K562 (cell line): ENCODE data around the gene LRRC74B. TPM values are rescaled to one million over a fixed set of nuclear protein-coding genes. Genes with fewer than 3 reads are reported as not detected.

Source experiments
- BMI1 ChIP-seq: fragments of 150-350 bp; IDR thresholded peaks from 2 replicates; pipeline ENCODE4 v1.6.1; 2014; ENCODE audit warnings: low read length
- FOXK2 ChIP-seq, 2 experiments: fragments of 450-650 bp; IDR thresholded peaks in 1 of 2; conservative IDR thresholded peaks in 1 of 2; 2 replicates each; pipeline ENCODE4 v1.6.1; 2016; ENCODE audit warnings: low read depth in 2 of 2, mild to moderate bottlenecking in 1 of 2
- HEY1 ChIP-seq: fragments of 250-450 bp; sonication (Bioruptor Pico); IDR thresholded peaks from 2 replicates; pipeline ENCODE4 v1.5.0; 2020; ENCODE audit warnings: mild to moderate bottlenecking, moderate library complexity, borderline replicate concordance
- HMBOX1 ChIP-seq: sonication (generic); IDR thresholded peaks from 2 replicates; pipeline ENCODE4 v1.6.1; 2016
- LARP7 ChIP-seq: fragments of 450-650 bp; IDR thresholded peaks from 2 replicates; pipeline ENCODE4 v1.6.1; 2016
- MCM5 ChIP-seq: fragments of 450-650 bp; IDR thresholded peaks from 2 replicates; pipeline ENCODE4 v1.6.1; 2016; ENCODE audit warnings: low read depth
- MLX ChIP-seq, 2 experiments: fragments of 450-650 bp in 1 of 2; sonication (generic) in 1 of 2; formaldehyde crosslinking; conservative IDR thresholded peaks; 2 replicates each; pipeline versions ENCODE4 v1.4.0 to v1.8.1; 2020 to 2022; ENCODE audit warnings: mild to moderate bottlenecking in 1 of 2, missing genetic modification reagents in 1 of 2
- PHF8 ChIP-seq: fragments of 200-600 bp; sonication (generic); IDR thresholded peaks from 2 replicates; pipeline ENCODE4 v1.6.1; 2012; ENCODE audit warnings: mixed run types, mild to moderate bottlenecking, inconsistent platforms, low read length, moderate library complexity, borderline replicate concordance
- PTRF ChIP-seq: fragments of 450-650 bp; IDR thresholded peaks from 2 replicates; pipeline ENCODE4 v1.6.1; 2016; ENCODE audit warnings: mild to moderate bottlenecking, missing genetic modification characterization, missing compliant biosample characterization
- PTTG1 ChIP-seq: fragments of 450-650 bp; IDR thresholded peaks from 2 replicates; pipeline ENCODE4 v1.6.1; 2016; ENCODE audit warnings: low read depth, mild to moderate bottlenecking, missing genetic modification characterization, missing compliant biosample characterization
- RUNX1 ChIP-seq: sonication (generic); IDR thresholded peaks from 2 replicates; pipeline ENCODE4 v1.6.1; 2016; ENCODE audit warnings: antibody characterized with exemption, low read depth
- TCF7 ChIP-seq: sonication (generic); IDR thresholded peaks from 2 replicates; pipeline ENCODE4 v1.6.1; 2016; ENCODE audit warnings: antibody characterized with exemption, borderline replicate concordance
- ZBTB1 ChIP-seq: sonication (generic); formaldehyde crosslinking; IDR thresholded peaks from 2 replicates; pipeline ENCODE4 v1.8.1; 2023; ENCODE audit warnings: missing genetic modification reagents, low read depth, mild to moderate bottlenecking, borderline replicate concordance
- ZC3H4 ChIP-seq: sonication (generic); formaldehyde crosslinking; IDR thresholded peaks from 2 replicates; pipeline ENCODE4 v1.9.0; 2021; ENCODE audit warnings: missing genetic modification reagents, borderline replicate concordance
- ZNF408 ChIP-seq: fragments of 250-450 bp; sonication (Bioruptor Pico); IDR thresholded peaks from 2 replicates; pipeline ENCODE4 v1.4.0; 2020; ENCODE audit warnings: low read depth, mild to moderate bottlenecking, moderate library complexity
- polyA plus RNA-seq, 8 experiments: library from polyadenylated mRNA; depleted of rRNA in 4 of 8; stranded (reverse) in 5 of 8; unstranded in 3 of 8; fragments of >200 nt; fragmentation: Nextera tagmentation in 2 of 8; fragmentation: Illumina TruSeq in 1 of 8; extraction: Ambion mirVana in 2 of 8; extraction: Trizol in 1 of 8; gene quantifications; 2 replicates each; pipeline versions ENCODE4 v1.2.1 to v1.2.3, GENCODE V29; 2011 to 2014; ENCODE audit warnings: inconsistent platforms in 1 of 8, missing spikeins in 1 of 8
- total RNA-seq, 7 experiments: library from RNA; depleted of rRNA in 6 of 7; stranded (reverse); fragments of >200 nt in 6 of 7; fragmentation: Illumina TruSeq in 2 of 7; extraction: Trizol in 2 of 7; gene quantifications; 2 replicates each; pipeline versions ENCODE4 v1.2.1 to v1.2.3, GENCODE V29; 2011 to 2021; ENCODE audit warnings: low replicate concordance in 1 of 7
- TF ChIP-seq, protein P1 (sequence below): sonication (generic); formaldehyde crosslinking; IDR thresholded peaks from 2 replicates; pipeline ENCODE4 v1.8.0; 2022; ENCODE audit warnings: mild to moderate bottlenecking, missing genetic modification reagents
- TF ChIP-seq, protein P2 (sequence below): sonication (generic); formaldehyde crosslinking; IDR thresholded peaks from 2 replicates; pipeline ENCODE4 v1.8.1; 2023; ENCODE audit warnings: missing genetic modification reagents, mild to moderate bottlenecking, borderline replicate concordance
- TF ChIP-seq, protein P3 (sequence below): fragments of 250-450 bp; sonication (Bioruptor Pico); IDR thresholded peaks from 2 replicates; pipeline ENCODE4 v1.5.0; 2022; ENCODE audit warnings: mild to moderate bottlenecking

Gene LRRC74B
- total and polyA plus RNA-seq, 9 of the 15 experiments (the other 6 are each of a cell fraction or from before 2014, with no cell fraction given) = not detected

DNA sequence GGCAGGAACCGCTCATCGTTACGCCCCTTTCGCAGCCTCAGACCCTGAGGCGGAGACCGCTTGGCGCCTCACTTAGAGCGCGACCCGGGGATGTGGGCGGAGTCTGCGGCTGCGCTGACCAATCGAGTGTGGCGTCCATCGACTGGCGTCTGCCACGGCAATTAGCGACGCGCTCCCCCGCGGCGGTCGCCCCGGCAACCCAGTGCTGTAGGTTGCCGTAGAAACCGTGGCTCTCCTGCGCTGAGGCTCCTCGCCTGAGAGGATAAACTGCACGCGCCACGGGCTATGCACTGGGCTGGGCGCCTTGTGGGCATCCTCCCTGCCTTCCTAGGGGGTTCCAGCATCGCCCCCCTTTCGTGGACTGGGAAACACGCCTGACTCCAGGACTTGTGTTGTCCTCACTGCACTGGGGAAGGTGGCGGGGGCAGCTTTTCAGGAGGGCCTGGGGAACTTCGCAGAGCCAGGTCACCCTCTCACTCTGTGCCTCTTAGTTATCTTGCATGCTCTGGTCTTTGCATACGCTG, 31.5 kb upstream of the LRRC74B start (continued):
- TF ChIP-seq PTTG1 (tag) (no peak), TCF7 (no peak), BMI1 (peak; percentile 100), ZNF408 (CRISPR knock-in tag) (no peak), FOXK2 (conservative IDR thresholded peaks at IDR 0.05 in 1 of 2, IDR thresholded peaks at IDR 0.05 in 1 of 2; ENCODE audit: low read depth in 2 of 2) (no peak), MCM5 (no peak), HEY1 (no peak), HMBOX1 (no peak), LARP7 (no peak), PTRF (no peak), MLX (CRISPR knock-in tag; conservative IDR thresholded peaks at IDR 0.05) (peak in 1 of 2 experiments; percentile 95), ZBTB1 (CRISPR knock-in tag) (no peak), ZC3H4 (no peak), RUNX1 (no peak), PHF8 (no peak; the same call in 1 of the 2 replicates)
- TF ChIP-seq, protein P1, sequence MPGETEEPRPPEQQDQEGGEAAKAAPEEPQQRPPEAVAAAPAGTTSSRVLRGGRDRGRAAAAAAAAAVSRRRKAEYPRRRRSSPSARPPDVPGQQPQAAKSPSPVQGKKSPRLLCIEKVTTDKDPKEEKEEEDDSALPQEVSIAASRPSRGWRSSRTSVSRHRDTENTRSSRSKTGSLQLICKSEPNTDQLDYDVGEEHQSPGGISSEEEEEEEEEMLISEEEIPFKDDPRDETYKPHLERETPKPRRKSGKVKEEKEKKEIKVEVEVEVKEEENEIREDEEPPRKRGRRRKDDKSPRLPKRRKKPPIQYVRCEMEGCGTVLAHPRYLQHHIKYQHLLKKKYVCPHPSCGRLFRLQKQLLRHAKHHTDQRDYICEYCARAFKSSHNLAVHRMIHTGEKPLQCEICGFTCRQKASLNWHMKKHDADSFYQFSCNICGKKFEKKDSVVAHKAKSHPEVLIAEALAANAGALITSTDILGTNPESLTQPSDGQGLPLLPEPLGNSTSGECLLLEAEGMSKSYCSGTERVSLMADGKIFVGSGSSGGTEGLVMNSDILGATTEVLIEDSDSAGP (CRISPR knock-in tag) = no peak
- TF ChIP-seq, protein P2, sequence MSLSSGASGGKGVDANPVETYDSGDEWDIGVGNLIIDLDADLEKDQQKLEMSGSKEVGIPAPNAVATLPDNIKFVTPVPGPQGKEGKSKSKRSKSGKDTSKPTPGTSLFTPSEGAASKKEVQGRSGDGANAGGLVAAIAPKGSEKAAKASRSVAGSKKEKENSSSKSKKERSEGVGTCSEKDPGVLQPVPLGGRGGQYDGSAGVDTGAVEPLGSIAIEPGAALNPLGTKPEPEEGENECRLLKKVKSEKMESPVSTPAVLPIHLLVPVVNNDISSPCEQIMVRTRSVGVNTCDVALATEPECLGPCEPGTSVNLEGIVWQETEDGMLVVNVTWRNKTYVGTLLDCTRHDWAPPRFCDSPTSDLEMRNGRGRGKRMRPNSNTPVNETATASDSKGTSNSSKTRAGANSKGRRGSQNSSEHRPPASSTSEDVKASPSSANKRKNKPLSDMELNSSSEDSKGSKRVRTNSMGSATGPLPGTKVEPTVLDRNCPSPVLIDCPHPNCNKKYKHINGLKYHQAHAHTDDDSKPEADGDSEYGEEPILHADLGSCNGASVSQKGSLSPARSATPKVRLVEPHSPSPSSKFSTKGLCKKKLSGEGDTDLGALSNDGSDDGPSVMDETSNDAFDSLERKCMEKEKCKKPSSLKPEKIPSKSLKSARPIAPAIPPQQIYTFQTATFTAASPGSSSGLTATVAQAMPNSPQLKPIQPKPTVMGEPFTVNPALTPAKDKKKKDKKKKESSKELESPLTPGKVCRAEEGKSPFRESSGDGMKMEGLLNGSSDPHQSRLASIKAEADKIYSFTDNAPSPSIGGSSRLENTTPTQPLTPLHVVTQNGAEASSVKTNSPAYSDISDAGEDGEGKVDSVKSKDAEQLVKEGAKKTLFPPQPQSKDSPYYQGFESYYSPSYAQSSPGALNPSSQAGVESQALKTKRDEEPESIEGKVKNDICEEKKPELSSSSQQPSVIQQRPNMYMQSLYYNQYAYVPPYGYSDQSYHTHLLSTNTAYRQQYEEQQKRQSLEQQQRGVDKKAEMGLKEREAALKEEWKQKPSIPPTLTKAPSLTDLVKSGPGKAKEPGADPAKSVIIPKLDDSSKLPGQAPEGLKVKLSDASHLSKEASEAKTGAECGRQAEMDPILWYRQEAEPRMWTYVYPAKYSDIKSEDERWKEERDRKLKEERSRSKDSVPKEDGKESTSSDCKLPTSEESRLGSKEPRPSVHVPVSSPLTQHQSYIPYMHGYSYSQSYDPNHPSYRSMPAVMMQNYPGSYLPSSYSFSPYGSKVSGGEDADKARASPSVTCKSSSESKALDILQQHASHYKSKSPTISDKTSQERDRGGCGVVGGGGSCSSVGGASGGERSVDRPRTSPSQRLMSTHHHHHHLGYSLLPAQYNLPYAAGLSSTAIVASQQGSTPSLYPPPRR = no peak
- TF ChIP-seq, protein P3, sequence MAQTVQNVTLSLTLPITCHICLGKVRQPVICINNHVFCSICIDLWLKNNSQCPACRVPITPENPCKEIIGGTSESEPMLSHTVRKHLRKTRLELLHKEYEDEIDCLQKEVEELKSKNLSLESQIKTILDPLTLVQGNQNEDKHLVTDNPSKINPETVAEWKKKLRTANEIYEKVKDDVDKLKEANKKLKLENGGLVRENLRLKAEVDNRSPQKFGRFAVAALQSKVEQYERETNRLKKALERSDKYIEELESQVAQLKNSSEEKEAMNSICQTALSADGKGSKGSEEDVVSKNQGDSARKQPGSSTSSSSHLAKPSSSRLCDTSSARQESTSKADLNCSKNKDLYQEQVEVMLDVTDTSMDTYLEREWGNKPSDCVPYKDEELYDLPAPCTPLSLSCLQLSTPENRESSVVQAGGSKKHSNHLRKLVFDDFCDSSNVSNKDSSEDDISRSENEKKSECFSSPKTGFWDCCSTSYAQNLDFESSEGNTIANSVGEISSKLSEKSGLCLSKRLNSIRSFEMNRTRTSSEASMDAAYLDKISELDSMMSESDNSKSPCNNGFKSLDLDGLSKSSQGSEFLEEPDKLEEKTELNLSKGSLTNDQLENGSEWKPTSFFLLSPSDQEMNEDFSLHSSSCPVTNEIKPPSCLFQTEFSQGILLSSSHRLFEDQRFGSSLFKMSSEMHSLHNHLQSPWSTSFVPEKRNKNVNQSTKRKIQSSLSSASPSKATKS (CRISPR knock-in tag) = peak; percentile 52; the same call in 1 of the 2 replicates
